CD14-positive monocyte (primary cell): ENCODE results near the gene ABI3. TPM values are rescaled to one million over a fixed set of nuclear protein-coding genes. Genes with fewer than 3 reads are reported as not detected.

Source experiments
- DNase-seq, 3 donors: peaks; one replicate each; pipeline ENCODE4 v3.0.0-alpha.2; 2011 to 2022
- H2AFZ ChIP-seq: 2 replicates; pipeline ENCODE4 v1.6.0; 2012; ENCODE audit warnings: mild to moderate bottlenecking, low read depth, low read length, inconsistent platforms; ENCODE audit not compliant: insufficient read depth, poor library complexity, severe bottlenecking
- H3K27ac ChIP-seq, 2 donors: 1 replicate in 1 of 2; 2 replicates in 1 of 2; pipeline ENCODE4 v1.5.1; 2012 to 2013; ENCODE audit warnings: low read length in 2 of 2, control low read depth in 1 of 2, inconsistent platforms in 1 of 2, low read depth in 1 of 2, mild to moderate bottlenecking in 1 of 2
- H3K27me3 ChIP-seq, 2 donors: one replicate each; pipeline versions ENCODE4 v1.6.0 to v1.6.1; 2011 to 2013; ENCODE audit warnings: low read length in 2 of 2; ENCODE audit not compliant: control insufficient read depth in 2 of 2, insufficient read depth in 2 of 2
- H3K36me3 ChIP-seq, 2 donors: replicated peaks in 1 of 2; 1 replicate in 1 of 2; 2 replicates in 1 of 2; pipeline versions ENCODE4 v1.5.1 to v1.6.1; 2012 to 2013; ENCODE audit warnings: low read length in 2 of 2, control low read depth in 1 of 2, inconsistent platforms in 1 of 2, mild to moderate bottlenecking in 1 of 2; ENCODE audit not compliant: insufficient read depth in 2 of 2, control insufficient read depth in 1 of 2
- H3K4me1 ChIP-seq, 2 donors: 1 replicate in 1 of 2; 2 replicates in 1 of 2; pipeline versions ENCODE4 v1.5.1 to v1.6.1; 2012 to 2013; ENCODE audit warnings: low read length in 2 of 2, control low read depth in 1 of 2, inconsistent platforms in 1 of 2, mild to moderate bottlenecking in 1 of 2, moderate library complexity in 1 of 2; ENCODE audit not compliant: insufficient read depth in 2 of 2, control insufficient read depth in 1 of 2
- H3K4me2 ChIP-seq: replicated peaks from 2 replicates; pipeline ENCODE3; 2012; ENCODE audit warnings: low read length, moderate library complexity, mild to moderate bottlenecking; ENCODE audit not compliant: poor library complexity, severe bottlenecking; ENCODE audit errors: extremely low read depth
- H3K4me3 ChIP-seq, 3 experiments: fragments of 200-600 bp in 1 of 3; sonication (generic) in 1 of 3; replicated peaks in 1 of 3; 1 replicate in 2 of 3; 2 replicates in 1 of 3; pipeline ENCODE4 v1.5.1; 2011 to 2013; ENCODE audit warnings: low read length in 3 of 3, mild to moderate bottlenecking in 3 of 3, control low read depth in 2 of 3, low read depth in 2 of 3, inconsistent platforms in 1 of 3, moderate library complexity in 1 of 3
- H3K79me2 ChIP-seq: 2 replicates; pipeline ENCODE4 v1.6.0; 2012; ENCODE audit warnings: mild to moderate bottlenecking, control low read depth, inconsistent platforms, low read length, moderate library complexity; ENCODE audit not compliant: insufficient read depth
- H3K9ac ChIP-seq: 2 replicates; pipeline ENCODE4 v1.6.0; 2017; ENCODE audit warnings: low read length, mild to moderate bottlenecking; ENCODE audit not compliant: insufficient read depth, poor library complexity, severe bottlenecking
- H3K9me3 ChIP-seq, 2 donors: replicated peaks in 1 of 2; 1 replicate in 1 of 2; 2 replicates in 1 of 2; pipeline versions ENCODE4 v1.5.1 to v1.6.1; 2012 to 2013; ENCODE audit warnings: low read length in 2 of 2, control low read depth in 1 of 2; ENCODE audit not compliant: control insufficient read depth in 1 of 2, insufficient read depth in 1 of 2
- H4K20me1 ChIP-seq: 2 replicates; pipeline ENCODE4 v1.6.0; 2012; ENCODE audit warnings: mild to moderate bottlenecking, low read length, control low read depth, moderate library complexity; ENCODE audit not compliant: insufficient read depth
- H3K27ac Mint-ChIP-seq, 7 donors: one replicate each; pipeline ENCODE4 v1.8.0; 2020; ENCODE audit warnings: mild to moderate bottlenecking in 7 of 7, mixed read lengths in 7 of 7, moderate library complexity in 6 of 7, inconsistent platforms in 2 of 7
- H3K27me3 Mint-ChIP-seq, 3 donors: one replicate each; pipeline ENCODE4 v1.8.0; 2021 to 2022; ENCODE audit warnings: low read depth in 3 of 3, mild to moderate bottlenecking in 3 of 3, mixed read lengths in 3 of 3, moderate library complexity in 3 of 3, inconsistent platforms in 1 of 3
- H3K36me3 Mint-ChIP-seq, 2 donors: one replicate each; pipeline ENCODE4 v1.8.0; 2020; ENCODE audit warnings: mixed read lengths in 2 of 2, inconsistent platforms in 1 of 2, mild to moderate bottlenecking in 1 of 2
- H3K4me1 Mint-ChIP-seq: one replicate; pipeline ENCODE4 v1.8.0; 2020; ENCODE audit warnings: mild to moderate bottlenecking, mixed read lengths
- H3K4me3 Mint-ChIP-seq, 2 donors: one replicate each; pipeline ENCODE4 v1.8.0; 2020; ENCODE audit warnings: mild to moderate bottlenecking in 2 of 2, mixed read lengths in 2 of 2, moderate library complexity in 1 of 2
- H3K9me3 Mint-ChIP-seq, 7 donors: one replicate each; pipeline ENCODE4 v1.8.0; 2020 to 2022; ENCODE audit warnings: mixed read lengths in 7 of 7, mild to moderate bottlenecking in 6 of 7, moderate library complexity in 6 of 7, inconsistent platforms in 2 of 7
- CTCF ChIP-seq: fragments of 200-600 bp; IDR thresholded peaks from one replicate; pipeline ENCODE4 v1.8.0; 2022; ENCODE audit warnings: antibody characterized with exemption, mild to moderate bottlenecking
- WGBS: methylation state at CpG from one replicate; pipeline ENCODE4 v1.1.5; 2013; ENCODE audit warnings: missing lambda C conversion rate; ENCODE audit not compliant: insufficient coverage; 5-methylcytosine and 5-hydroxymethylcytosine counted together
- intact Hi-C, 2 donors: fragments of 100-400 bp; cut with micrococcal nuclease; formaldehyde crosslinking; loops; one replicate each; pipeline versions ENCODE4 v1.15.0 to v1.15.1; 2023
- polyA plus RNA-seq, 3 donors: library from polyadenylated mRNA; depleted of rRNA in 1 of 3; unstranded in 2 of 3; stranded (reverse) in 1 of 3; fragments of 300-500 nt in 2 of 3; fragments of >200 nt in 1 of 3; fragmentation: Illumina TruSeq in 2 of 3; gene quantifications; 1 replicate in 2 of 3; 2 replicates in 1 of 3; pipeline ENCODE4 v1.2.3, GENCODE V29; 2012 to 2021

Gene ABI3
- polyA plus RNA-seq, 3 donors: 43.2 to 90.6 (median 73.2) TPM

DNA sequence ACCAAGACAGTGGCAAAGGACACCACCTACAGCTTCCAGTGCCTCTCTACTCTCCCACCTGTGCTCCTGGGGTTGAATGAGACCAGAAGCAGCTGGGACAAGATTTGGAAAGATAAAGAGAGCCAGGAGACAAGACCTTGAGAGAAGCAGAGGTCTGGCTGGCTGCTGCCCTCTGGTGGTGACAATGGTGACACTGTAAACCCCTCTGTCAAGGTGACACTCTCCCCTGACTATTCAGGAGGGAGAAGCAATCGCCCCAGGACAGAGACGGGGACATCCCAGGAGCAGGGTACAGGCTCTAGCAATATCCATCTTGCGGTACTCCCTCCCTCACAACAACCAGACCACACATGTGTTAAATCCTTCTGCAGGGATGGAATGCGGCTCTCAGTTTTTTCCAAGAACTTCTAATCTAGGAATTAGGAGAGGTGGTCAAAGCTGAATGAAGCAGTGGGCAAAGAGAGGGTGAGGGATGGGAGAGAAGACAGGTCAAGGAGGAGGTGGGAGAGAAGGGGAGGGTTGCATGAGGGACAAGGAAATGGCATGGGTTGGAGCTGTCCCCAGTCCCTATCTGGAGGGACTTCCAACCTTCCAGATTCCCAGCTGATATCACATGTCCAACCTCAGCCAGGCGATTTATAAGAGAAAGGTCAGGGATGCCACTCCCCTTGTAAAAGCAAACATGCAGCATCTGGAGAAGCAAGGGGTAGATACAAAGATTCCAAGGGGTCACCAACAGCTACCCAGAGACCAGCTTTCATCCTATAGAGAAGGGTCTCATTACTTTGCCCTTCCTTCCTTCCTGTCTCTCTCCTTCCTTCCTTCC is 17.1 kb downstream of the ABI3 start:
- peaks cover 56 to 85% (median 71%) of the 10 kb centered on the region in 3 donors for H3K27me3 Mint-ChIP-seq
- H3K9me3 Mint-ChIP-seq: peaks cover 0 to 13% (median 7%) of the 10 kb centered on the region in 7 donors
- Histone ChIP-seq H3K4me3 (no peak overlapping the region), H3K4me1 (peaks cover 44 to 58% of the 10 kb centered on the region in 2 donors), H4K20me1 (peaks cover 18% of the 10 kb centered on the region), H3K27ac (no peak overlapping the region), H3K79me2 (no peaks in the 10 kb centered on the region), H3K9me3 (peaks cover 0 to 5% of the 10 kb centered on the region in 2 donors), H3K9ac (no peak overlapping the region), H3K36me3 (peaks cover 5% of the 10 kb centered on the region in 2 donors), H3K27me3 (peaks cover 21 to 64% of the 10 kb centered on the region in 2 donors), H3K4me2 (no peak overlapping the region), H2AFZ (no peak overlapping the region)
- H3K27ac Mint-ChIP-seq: peak overlapping the region in 2 of 7 donors; percentile 39 to 46
- H3K36me3 Mint-ChIP-seq: peaks cover 18 to 23% of the 10 kb centered on the region in 2 donors
- H3K4me1 Mint-ChIP-seq: peaks cover 55% of the 10 kb centered on the region
- peak overlapping the region in 1 of 2 donors; percentile 60 for H3K4me3 Mint-ChIP-seq
- peak; percentile 59 to 82 (median 74) for DNase-seq
- intact Hi-C loops: loop anchor here (1.0 to 5.0 kb wide), 3 partner anchors 47 to 65 kb away; no protein-coding TSS in a partner anchor
- TF ChIP-seq CTCF: peak; percentile 88
- no CpG with 5 or more reads among the region's 5 CpGs for WGBS

DNA sequence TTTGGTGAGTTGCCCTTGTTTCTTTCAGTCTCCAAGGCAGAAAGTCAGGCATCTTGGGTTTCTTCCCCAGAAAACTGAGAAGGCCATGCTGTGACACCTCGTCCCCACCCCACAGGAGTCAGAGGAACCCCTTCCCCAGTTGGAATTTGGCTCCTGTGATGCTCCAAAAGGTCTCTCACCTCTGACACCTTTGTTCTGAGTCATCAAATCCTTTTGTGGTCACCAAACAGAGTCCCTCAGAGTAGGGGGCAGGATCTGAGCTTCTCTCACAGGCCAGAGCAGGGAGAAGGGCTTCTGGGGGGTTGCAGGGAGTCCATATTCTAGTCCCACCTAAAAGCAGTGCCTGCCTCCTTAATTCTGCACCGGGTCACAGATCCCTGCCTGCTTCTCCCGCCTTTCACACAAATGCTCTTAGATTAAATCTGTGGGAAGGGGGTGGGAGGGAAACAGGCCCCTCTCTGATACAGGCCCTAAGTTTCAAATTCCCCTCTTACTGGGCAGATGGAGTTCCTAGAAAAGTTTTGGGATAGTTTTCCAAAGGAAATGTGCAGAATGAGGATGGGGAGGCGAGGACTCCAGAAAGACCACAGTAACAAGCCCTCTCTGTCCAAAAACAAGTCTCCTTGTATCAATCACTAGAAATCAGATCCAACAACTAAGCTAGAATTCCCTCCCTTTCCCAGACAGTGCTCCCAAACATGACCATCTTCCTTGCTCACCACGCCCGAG is 18.7 kb downstream of the ABI3 start:
- peak overlapping the region in 2 of 7 donors; percentile 13 to 17 for H3K27ac Mint-ChIP-seq

More for the DNA sequence above, 18.7 kb downstream of the ABI3 start:
- intact Hi-C loops: loop anchor here in 1 of 2 donors (5.0 kb wide), 1 partner anchor 63 kb away; no protein-coding TSS in a partner anchor
- Histone ChIP-seq H3K4me1 (peaks cover 28 to 47% of the 10 kb centered on the region in 2 donors), H3K79me2 (no peaks in the 10 kb centered on the region), H3K4me2 (peak overlapping the region; percentile 91), H3K9ac (no peak overlapping the region), H2AFZ (no peak overlapping the region), H3K27ac (no peak overlapping the region), H4K20me1 (peaks cover 18% of the 10 kb centered on the region), H3K36me3 (no peaks in the 10 kb centered on the region), H3K4me3 (peak overlapping the region in 1 of 3 experiments; percentile 81), H3K27me3 (peaks cover 21 to 57% of the 10 kb centered on the region in 2 donors), H3K9me3 (peaks cover 0 to 5% of the 10 kb centered on the region in 2 donors)
- 93% methylated on average over 2 of the region's 6 CpGs for WGBS
- Mint-ChIP-seq H3K4me3 (peak overlapping the region; percentile 35 to 92), H3K27me3 (peaks cover 46 to 73% (median 62%) of the 10 kb centered on the region in 3 donors), H3K9me3 (peaks cover 0 to 13% (median 6%) of the 10 kb centered on the region in 7 donors), H3K4me1 (peaks cover 42% of the 10 kb centered on the region), H3K36me3 (peaks cover 8 to 17% of the 10 kb centered on the region in 2 donors)
- DNase-seq: no peak
- no peak for TF ChIP-seq CTCF
